ENCODE results near the gene HLA-DOA.

The HLA-DOA gene

DNA sequence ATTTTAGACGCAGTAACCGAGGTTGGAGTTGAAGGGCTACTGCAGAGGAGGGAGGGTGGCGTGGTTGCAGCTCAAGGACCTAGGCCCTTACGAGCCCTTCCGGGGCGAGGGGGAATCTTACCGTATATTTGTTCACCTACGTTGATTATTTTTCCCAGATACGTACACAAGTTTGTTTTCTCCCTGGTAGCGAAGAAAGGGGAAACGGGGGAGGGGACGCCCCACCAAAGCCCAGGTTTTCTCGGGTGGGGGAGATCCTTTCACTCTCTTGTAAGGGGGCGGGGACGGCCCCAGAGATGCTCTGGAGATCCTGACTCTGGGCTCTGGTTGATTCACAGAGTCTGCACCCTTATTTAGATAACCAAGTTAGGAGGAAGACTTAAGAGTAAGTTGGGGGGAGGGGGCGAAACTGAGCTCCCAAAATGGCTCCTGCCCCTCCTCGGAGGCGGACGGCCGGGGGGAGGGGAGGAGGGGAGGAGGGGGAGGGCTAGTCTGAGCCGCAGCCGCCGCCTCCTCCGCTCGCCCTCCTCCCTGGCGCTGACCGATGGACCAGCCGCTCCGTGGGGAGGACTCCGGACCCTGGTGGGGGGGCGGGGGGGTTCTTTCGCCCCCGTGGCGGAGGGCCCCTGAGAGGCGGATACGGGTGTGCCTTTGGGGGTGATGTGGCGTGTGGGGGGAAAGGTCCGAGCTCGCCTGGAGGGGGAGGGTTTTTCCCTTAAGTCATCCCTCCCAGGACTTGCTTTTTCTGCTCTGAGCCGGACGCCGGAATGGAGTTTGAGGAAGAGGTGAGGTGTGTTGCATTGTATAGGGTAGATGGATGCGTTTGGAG lies 38.8 kb downstream of the HLA-DOA start:
- peaks cover 36% of the 10 kb centered on the region for H3K36me3 ChIP-seq (ENCODE audit: control insufficient read depth, insufficient read depth, low read length)
- H3K4me1 ChIP-seq (ENCODE audit: control insufficient read depth, insufficient read depth, low read length, poor library complexity, severe bottlenecking) = peaks cover 9% of the 10 kb centered on the region
- H3K9me3 ChIP-seq (ENCODE audit: control insufficient read depth, low read length) = no peaks in the 10 kb centered on the region
- peak overlapping the region; percentile 100 for H3K27ac ChIP-seq (ENCODE audit: low read depth, low read length, severe bottlenecking)
- WGBS, 2 experiments (ENCODE audit: insufficient coverage in 2 of 2) = 1% methylated on average over 13 to 17 of the region's 43 CpGs
- peak overlapping the region; percentile 96 for H3K4me3 ChIP-seq (ENCODE audit: extremely low read depth, insufficient read depth, low read length, poor library complexity, severe bottlenecking)

DNA sequence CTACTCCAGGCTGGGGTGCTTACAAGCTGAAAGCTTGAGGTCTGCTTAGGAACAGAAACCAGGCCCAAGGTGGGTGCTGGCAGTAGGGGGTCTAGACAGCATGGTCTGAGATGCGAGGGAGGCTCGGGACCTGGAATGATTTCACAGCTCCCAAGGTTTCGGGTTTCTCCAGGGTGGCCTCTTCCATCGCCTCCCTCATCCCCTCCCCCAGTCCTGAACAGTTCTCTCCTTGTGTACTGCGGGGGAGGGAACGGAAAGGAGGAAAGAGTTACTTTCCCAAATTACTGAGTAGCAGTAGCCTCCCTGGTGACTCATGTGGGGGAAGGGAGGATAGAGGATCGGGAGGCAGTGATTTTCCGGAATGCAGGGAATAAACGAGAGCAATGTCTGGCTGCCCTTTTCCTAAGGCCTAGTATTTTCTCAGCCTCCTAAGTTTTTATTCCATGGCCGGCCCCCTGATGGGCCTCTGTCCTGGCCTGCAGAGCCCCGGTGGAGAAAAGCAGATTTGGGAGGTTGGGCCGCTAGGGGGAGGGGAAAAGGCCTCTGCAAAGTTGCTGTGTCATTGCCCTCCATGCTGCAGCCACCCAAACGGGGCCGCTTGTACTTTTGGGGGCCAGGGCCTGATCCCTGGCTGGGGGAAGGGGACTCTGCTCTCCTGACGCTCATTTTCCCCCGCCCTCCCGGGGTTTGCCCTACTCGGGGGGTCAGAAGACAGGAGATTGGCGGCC lies 39.5 kb downstream of the HLA-DOA start:
- peaks cover 6% of the 10 kb centered on the region for H3K4me1 ChIP-seq (ENCODE audit: control insufficient read depth, insufficient read depth, low read length, poor library complexity, severe bottlenecking)
- WGBS, 2 experiments (ENCODE audit: insufficient coverage in 2 of 2) = 0% methylated on average over 3 to 7 of the region's 19 CpGs
- peaks cover 28% of the 10 kb centered on the region for H3K36me3 ChIP-seq (ENCODE audit: control insufficient read depth, insufficient read depth, low read length)
- H3K27ac ChIP-seq (ENCODE audit: low read depth, low read length, severe bottlenecking) = peak overlapping the region; percentile 100
- peak overlapping the region; percentile 96 for H3K4me3 ChIP-seq (ENCODE audit: extremely low read depth, insufficient read depth, low read length, poor library complexity, severe bottlenecking)
- no peaks in the 10 kb centered on the region for H3K9me3 ChIP-seq (ENCODE audit: control insufficient read depth, low read length)

DNA sequence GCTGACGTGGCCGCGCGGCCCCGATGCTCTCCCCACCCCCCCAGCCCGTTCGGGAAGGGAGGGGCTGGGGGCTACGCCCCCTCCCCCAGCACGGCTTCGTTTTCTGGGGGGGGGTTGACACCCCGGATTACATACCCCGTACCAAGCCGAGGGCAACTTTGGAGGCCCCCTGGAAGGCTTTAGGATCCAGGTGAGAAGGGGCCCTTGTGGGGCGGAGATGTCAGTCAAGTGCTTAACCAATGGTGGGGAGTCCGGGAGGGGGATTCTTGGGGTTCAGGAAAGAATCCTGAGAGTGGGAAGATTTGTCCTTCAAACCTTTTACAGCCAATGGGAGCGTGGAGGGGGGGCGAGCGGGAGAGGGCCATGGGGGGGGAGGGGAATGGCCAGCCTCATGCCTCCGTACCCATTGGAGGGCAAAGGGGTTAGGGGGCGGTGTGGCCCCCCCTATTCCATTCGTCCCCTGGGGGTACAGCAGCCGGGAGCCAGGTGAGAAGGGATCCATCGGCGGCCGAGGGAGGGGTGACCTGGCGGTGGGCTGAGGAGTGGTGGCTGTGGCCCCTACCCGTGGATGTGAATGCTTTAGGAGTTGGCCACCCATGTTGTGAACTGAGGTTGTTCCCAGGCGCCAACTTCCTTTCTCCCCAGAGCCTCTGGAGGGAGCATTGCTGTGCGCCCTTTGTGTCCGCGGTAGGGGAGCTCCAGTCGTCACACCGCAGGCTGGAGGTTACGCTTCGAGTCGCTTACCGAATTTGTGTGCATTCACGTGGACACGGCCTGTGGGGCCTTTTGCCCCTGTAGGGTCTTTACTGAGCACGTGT lies 40.3 kb downstream of the HLA-DOA start:
- peaks cover 6% of the 10 kb centered on the region for H3K4me1 ChIP-seq (ENCODE audit: control insufficient read depth, insufficient read depth, low read length, poor library complexity, severe bottlenecking)
- H3K4me3 ChIP-seq (ENCODE audit: extremely low read depth, insufficient read depth, low read length, poor library complexity, severe bottlenecking) = peak overlapping the region; percentile 96
- 0% methylated on average over 19 to 24 of the region's 40 CpGs for WGBS, 2 experiments (ENCODE audit: insufficient coverage in 2 of 2)
- H3K27ac ChIP-seq (ENCODE audit: low read depth, low read length, severe bottlenecking) = peak overlapping the region; percentile 100
- peaks cover 21% of the 10 kb centered on the region for H3K36me3 ChIP-seq (ENCODE audit: control insufficient read depth, insufficient read depth, low read length)
- H3K9me3 ChIP-seq (ENCODE audit: control insufficient read depth, low read length) = no peaks in the 10 kb centered on the region

DNA sequence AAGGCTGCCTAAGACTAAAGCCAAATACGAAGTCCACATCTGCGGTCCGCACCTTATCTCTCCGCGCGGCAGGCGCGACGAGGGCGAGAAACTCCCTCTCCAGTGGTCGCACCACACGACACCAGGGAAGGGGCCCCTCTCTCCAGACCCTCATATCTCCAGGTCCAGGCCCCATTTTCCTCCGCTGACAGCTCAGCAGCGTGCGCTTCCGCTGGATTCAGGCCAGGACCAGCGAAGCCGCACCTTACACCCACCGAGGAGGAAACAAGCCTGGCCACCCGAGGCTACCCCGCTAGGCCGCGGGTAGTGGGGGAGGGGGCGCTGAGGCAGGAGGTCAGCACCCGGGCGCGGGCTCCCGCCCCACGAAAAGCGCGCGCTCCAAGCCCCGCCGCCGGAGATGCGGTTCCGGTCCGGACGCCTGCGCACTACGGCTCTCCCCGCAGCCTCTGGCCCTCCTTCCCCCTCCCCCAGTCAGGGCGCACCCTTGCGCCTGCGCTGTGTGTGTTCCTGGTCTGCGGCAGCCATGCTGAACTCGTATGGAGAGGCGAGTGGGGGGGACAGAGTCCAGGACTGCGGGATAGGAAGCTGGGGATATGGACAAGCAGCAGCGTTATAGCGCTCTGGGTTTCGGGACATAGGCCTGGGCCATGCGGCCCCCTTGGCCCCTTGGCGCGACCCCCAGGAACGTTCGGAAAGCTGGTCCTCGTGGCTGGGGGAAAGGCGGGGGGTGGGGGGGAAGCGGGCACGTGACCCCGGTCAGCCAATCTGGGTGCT lies 41.1 kb downstream of the HLA-DOA start, which contains the start of gene BRD2:
BRD2 (plus strand) TSS at position 502 of the 774 bp plus-strand sequence. CDS start 4,305 bp downstream, outside the sequence.
- Histone ChIP-seq H3K36me3 (ENCODE audit: control insufficient read depth, insufficient read depth, low read length) (peaks cover 13% of the 10 kb centered on the region), H3K4me1 (ENCODE audit: control insufficient read depth, insufficient read depth, low read length, poor library complexity, severe bottlenecking) (peaks cover 6% of the 10 kb centered on the region), H3K9me3 (ENCODE audit: control insufficient read depth, low read length) (no peaks in the 10 kb centered on the region), H3K27ac (ENCODE audit: low read depth, low read length, severe bottlenecking) (peak within 1 kb of the TSS; percentile 100), H3K4me3 (ENCODE audit: extremely low read depth, insufficient read depth, low read length, poor library complexity, severe bottlenecking) (peak within 1 kb of the TSS; percentile 96)
- 0 to 2% methylated on average over 12 to 22 of the region's 62 CpGs for WGBS, 2 experiments (ENCODE audit: insufficient coverage in 2 of 2)

DNA sequence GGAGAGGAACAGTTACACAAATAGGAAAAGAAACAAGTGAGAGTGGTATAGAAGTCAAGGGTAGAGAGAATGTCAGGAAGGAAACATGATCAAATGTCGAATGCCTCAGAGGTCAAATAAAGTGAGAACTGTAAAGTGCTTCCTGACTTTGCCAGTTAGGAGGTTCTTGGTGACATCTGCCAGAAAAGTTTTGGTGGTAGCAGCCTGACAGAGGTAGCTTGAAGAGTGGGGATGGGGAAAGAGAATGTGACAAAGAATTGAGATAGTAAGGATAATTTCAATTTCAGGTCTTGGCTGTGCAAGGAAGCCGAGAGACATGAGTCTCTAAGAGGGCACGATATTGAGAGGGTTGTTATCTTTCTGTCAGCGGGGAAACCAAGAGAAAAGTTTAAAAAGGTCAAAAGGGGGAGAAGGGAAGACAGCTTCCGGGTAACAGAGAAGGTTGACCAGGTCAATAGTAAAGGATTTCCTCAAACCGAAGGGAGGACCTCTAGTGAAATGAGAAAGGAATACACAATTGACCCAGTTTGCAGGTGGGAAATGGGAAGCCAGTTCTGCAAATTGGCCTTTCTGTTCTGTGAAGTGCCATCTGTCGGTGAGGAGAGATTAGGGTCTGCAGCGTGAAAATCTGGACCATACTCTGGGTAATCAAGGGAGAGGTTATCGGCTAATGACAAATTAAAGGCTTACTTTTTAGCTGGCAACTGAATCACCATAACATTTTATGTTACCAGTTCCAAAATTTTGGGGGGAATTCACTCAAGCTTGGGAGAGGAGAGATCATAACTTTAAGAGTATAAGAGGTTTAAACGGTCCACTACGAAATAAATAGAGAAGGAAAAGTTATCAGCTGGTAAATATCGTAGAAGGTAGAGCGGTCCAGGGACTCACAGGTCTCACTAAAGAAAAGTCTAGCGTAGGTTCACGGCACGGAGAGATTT lies 42.0 kb downstream of the HLA-DOA start:
- peaks cover 4% of the 10 kb centered on the region for H3K36me3 ChIP-seq (ENCODE audit: control insufficient read depth, insufficient read depth, low read length)
- no peaks in the 10 kb centered on the region for H3K9me3 ChIP-seq (ENCODE audit: control insufficient read depth, low read length)
- peak overlapping the region; percentile 100 for H3K27ac ChIP-seq (ENCODE audit: low read depth, low read length, severe bottlenecking)
- H3K4me1 ChIP-seq (ENCODE audit: control insufficient read depth, insufficient read depth, low read length, poor library complexity, severe bottlenecking) = peaks cover 6% of the 10 kb centered on the region
- peak overlapping the region; percentile 96 for H3K4me3 ChIP-seq (ENCODE audit: extremely low read depth, insufficient read depth, low read length, poor library complexity, severe bottlenecking)
- 10% methylated on average over 14 of the region's 16 CpGs for WGBS, 2 experiments (ENCODE audit: insufficient coverage in 2 of 2)

DNA sequence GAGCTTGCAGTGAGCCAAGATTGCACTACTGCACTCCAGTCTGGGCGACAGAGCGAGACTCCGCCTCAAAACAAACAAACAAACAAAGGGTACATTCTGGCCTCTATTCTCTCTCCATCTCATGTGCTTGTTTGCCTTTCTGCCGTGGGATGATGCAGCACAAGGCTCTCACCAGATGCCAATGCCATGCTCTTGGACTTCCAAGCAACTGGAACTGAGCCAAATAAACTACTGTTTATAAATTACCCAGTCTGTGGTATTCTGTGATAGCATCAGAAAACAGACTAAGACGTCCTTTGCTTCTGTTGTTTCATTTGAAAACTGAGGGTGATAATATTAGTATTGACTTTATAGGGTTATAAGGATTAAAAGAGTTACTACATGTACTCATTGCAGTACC lies 44.6 kb downstream of the HLA-DOA start:
- peaks cover 6% of the 10 kb centered on the region for H3K4me1 ChIP-seq (ENCODE audit: control insufficient read depth, insufficient read depth, low read length, poor library complexity, severe bottlenecking)
- no peaks in the 10 kb centered on the region for H3K36me3 ChIP-seq (ENCODE audit: control insufficient read depth, insufficient read depth, low read length)
- no peak overlapping the region for H3K27ac ChIP-seq (ENCODE audit: low read depth, low read length, severe bottlenecking)
- H3K9me3 ChIP-seq (ENCODE audit: control insufficient read depth, low read length) = no peaks in the 10 kb centered on the region
- 79 to 83% methylated on average over 1 to 2 of the region's 5 CpGs for WGBS, 2 experiments (ENCODE audit: insufficient coverage in 2 of 2)
- no peak overlapping the region for H3K4me3 ChIP-seq (ENCODE audit: extremely low read depth, insufficient read depth, low read length, poor library complexity, severe bottlenecking)

DNA sequence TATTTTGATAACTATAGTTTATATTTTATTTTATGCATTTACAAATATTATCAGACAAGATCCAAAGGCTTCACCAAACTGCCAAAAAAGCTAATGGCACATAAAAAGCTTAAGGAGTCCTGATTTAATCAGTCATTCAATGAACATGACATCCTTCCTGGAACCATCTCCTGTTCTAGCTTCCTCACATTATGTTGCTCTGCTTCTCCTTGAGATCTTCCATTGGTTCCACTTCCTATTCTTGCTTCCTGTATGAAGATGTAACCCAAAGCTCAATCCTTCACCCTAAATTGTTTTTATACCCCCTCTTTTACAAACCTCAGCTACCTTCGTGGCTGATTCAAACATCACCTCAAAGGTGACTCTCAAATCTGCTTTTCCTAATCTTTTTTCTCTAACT lies 45.5 kb downstream of the HLA-DOA start:
- Histone ChIP-seq H3K4me1 (ENCODE audit: control insufficient read depth, insufficient read depth, low read length, poor library complexity, severe bottlenecking) (peaks cover 6% of the 10 kb centered on the region), H3K27ac (ENCODE audit: low read depth, low read length, severe bottlenecking) (no peak overlapping the region), H3K4me3 (ENCODE audit: extremely low read depth, insufficient read depth, low read length, poor library complexity, severe bottlenecking) (no peak overlapping the region), H3K36me3 (ENCODE audit: control insufficient read depth, insufficient read depth, low read length) (no peaks in the 10 kb centered on the region), H3K9me3 (ENCODE audit: control insufficient read depth, low read length) (no peaks in the 10 kb centered on the region)
- 83 to 100% methylated on average over 1 of the region's 1 CpG for WGBS, 2 experiments (ENCODE audit: insufficient coverage in 2 of 2)

DNA sequence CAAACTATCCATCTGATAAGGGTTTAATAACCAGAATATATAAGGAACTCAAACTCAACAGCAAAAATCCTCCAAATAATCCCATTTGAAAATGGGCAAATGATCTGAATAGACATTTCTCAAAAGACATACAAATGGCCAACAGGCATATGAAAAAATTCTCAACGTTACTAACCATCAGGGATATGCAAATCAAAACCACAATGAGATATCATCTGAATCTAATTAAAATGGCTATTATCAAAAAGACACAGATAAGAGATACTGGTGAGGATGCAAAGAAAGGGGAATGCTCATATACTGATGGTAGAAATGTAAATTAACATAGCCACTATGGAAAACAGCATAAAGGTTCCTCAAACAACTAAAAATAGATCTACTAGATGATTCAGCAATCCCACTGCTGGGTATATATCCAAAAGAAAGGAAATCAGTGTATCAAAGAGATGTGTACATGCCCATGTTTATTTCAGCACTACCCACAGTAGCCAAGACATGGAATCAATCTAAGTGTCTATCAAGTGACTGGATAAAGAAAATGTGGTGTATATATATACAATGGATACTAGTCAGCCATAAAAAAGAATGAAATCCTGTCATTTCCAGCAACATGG lies 47.1 kb downstream of the HLA-DOA start:
- H3K9me3 ChIP-seq (ENCODE audit: control insufficient read depth, low read length) = no peaks in the 10 kb centered on the region
- H3K27ac ChIP-seq (ENCODE audit: low read depth, low read length, severe bottlenecking) = no peak overlapping the region
- peaks cover 6% of the 10 kb centered on the region for H3K4me1 ChIP-seq (ENCODE audit: control insufficient read depth, insufficient read depth, low read length, poor library complexity, severe bottlenecking)
- H3K36me3 ChIP-seq (ENCODE audit: control insufficient read depth, insufficient read depth, low read length) = no peaks in the 10 kb centered on the region
- no peak overlapping the region for H3K4me3 ChIP-seq (ENCODE audit: extremely low read depth, insufficient read depth, low read length, poor library complexity, severe bottlenecking)
- 80% methylated on average over 1 of the region's 1 CpG; no CpG with 5 or more reads in 1 of the 2 experiments for WGBS, 2 experiments (ENCODE audit: insufficient coverage in 2 of 2)

DNA sequence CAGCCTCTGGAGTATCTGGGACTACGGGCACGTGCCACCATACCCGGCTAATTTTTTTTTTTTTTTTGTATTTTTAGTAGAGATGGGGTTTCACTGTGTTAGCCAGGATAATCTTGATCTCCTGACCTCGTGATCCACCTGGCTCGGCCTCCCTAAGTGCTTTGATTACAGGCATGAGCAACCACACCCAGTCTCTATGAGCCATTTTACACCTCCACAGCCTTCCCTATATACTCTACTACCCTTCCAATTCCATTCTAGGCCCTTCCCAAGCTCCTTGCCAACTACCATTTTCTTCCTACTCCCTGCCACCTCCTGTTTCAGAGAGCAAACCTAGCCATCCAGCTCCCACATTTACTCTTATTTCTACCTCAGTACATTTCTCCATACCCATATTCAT lies 48.8 kb downstream of the HLA-DOA start:
- H3K36me3 ChIP-seq (ENCODE audit: control insufficient read depth, insufficient read depth, low read length) = no peaks in the 10 kb centered on the region
- no peak overlapping the region for H3K4me3 ChIP-seq (ENCODE audit: extremely low read depth, insufficient read depth, low read length, poor library complexity, severe bottlenecking)
- no peak overlapping the region for H3K27ac ChIP-seq (ENCODE audit: low read depth, low read length, severe bottlenecking)
- no peaks in the 10 kb centered on the region for H3K9me3 ChIP-seq (ENCODE audit: control insufficient read depth, low read length)
- 92% methylated on average over 2 of the region's 5 CpGs; no CpG with 5 or more reads in 1 of the 2 experiments for WGBS, 2 experiments (ENCODE audit: insufficient coverage in 2 of 2)
- H3K4me1 ChIP-seq (ENCODE audit: control insufficient read depth, insufficient read depth, low read length, poor library complexity, severe bottlenecking) = no peaks in the 10 kb centered on the region

All from mesodermal cell (in vitro differentiated cells).